Cardiac atrium fibroblast (primary cell): ENCODE measurements around the gene INSM2. TPM values are rescaled to one million over a fixed set of nuclear protein-coding genes. Genes with fewer than 3 reads are reported as not detected.

ENCODE experiments used
- total RNA-seq: library from RNA; depleted of rRNA; stranded (reverse); fragments of >200 nt; gene quantifications from 2 replicates; pipeline ENCODE4 v1.2.3, GENCODE V29; 2015

The INSM2 gene
- not detected in 2 replicates for total RNA-seq

GRCh38 chr14:35533357-35534207, at the start of gene INSM2:
Gene INSM2, plus strand, starts transcription at chr14:35534164. Its CDS starts 89 bp downstream, at chr14:35534253.

Other genes starting within 250 kb of the INSM2 start
- 159 and 228 TPM in 2 replicates for gene PSMA6, start 241.8 kb upstream of the INSM2 start, total RNA-seq
- 43.1 and 117 TPM in 2 replicates for gene NFKBIA, start 129.4 kb upstream of the INSM2 start, total RNA-seq